CD14-positive monocyte (primary cell): ENCODE results near the gene HMHB1. TPM values are rescaled to one million over a fixed set of nuclear protein-coding genes. Genes with fewer than 3 reads are reported as not detected.

Experiments used
- DNase-seq, 3 donors: peaks; one replicate each; pipeline ENCODE4 v3.0.0-alpha.2; 2011 to 2022
- H2AFZ ChIP-seq: 2 replicates; pipeline ENCODE4 v1.6.0; 2012; ENCODE audit warnings: mild to moderate bottlenecking, low read depth, low read length, inconsistent platforms; ENCODE audit not compliant: insufficient read depth, poor library complexity, severe bottlenecking
- H3K27ac ChIP-seq, 2 donors: 1 replicate in 1 of 2; 2 replicates in 1 of 2; pipeline ENCODE4 v1.5.1; 2012 to 2013; ENCODE audit warnings: low read length in 2 of 2, control low read depth in 1 of 2, inconsistent platforms in 1 of 2, low read depth in 1 of 2, mild to moderate bottlenecking in 1 of 2
- H3K27me3 ChIP-seq, 2 donors: one replicate each; pipeline versions ENCODE4 v1.6.0 to v1.6.1; 2011 to 2013; ENCODE audit warnings: low read length in 2 of 2; ENCODE audit not compliant: control insufficient read depth in 2 of 2, insufficient read depth in 2 of 2
- H3K36me3 ChIP-seq, 2 donors: replicated peaks in 1 of 2; 1 replicate in 1 of 2; 2 replicates in 1 of 2; pipeline versions ENCODE4 v1.5.1 to v1.6.1; 2012 to 2013; ENCODE audit warnings: low read length in 2 of 2, control low read depth in 1 of 2, inconsistent platforms in 1 of 2, mild to moderate bottlenecking in 1 of 2; ENCODE audit not compliant: insufficient read depth in 2 of 2, control insufficient read depth in 1 of 2
- H3K4me1 ChIP-seq, 2 donors: 1 replicate in 1 of 2; 2 replicates in 1 of 2; pipeline versions ENCODE4 v1.5.1 to v1.6.1; 2012 to 2013; ENCODE audit warnings: low read length in 2 of 2, control low read depth in 1 of 2, inconsistent platforms in 1 of 2, mild to moderate bottlenecking in 1 of 2, moderate library complexity in 1 of 2; ENCODE audit not compliant: insufficient read depth in 2 of 2, control insufficient read depth in 1 of 2
- H3K4me2 ChIP-seq: replicated peaks from 2 replicates; pipeline ENCODE3; 2012; ENCODE audit warnings: low read length, moderate library complexity, mild to moderate bottlenecking; ENCODE audit not compliant: poor library complexity, severe bottlenecking; ENCODE audit errors: extremely low read depth
- H3K4me3 ChIP-seq, 3 experiments: fragments of 200-600 bp in 1 of 3; sonication (generic) in 1 of 3; replicated peaks in 1 of 3; 1 replicate in 2 of 3; 2 replicates in 1 of 3; pipeline ENCODE4 v1.5.1; 2011 to 2013; ENCODE audit warnings: low read length in 3 of 3, mild to moderate bottlenecking in 3 of 3, control low read depth in 2 of 3, low read depth in 2 of 3, inconsistent platforms in 1 of 3, moderate library complexity in 1 of 3
- H3K79me2 ChIP-seq: 2 replicates; pipeline ENCODE4 v1.6.0; 2012; ENCODE audit warnings: mild to moderate bottlenecking, control low read depth, inconsistent platforms, low read length, moderate library complexity; ENCODE audit not compliant: insufficient read depth
- H3K9ac ChIP-seq: 2 replicates; pipeline ENCODE4 v1.6.0; 2017; ENCODE audit warnings: low read length, mild to moderate bottlenecking; ENCODE audit not compliant: insufficient read depth, poor library complexity, severe bottlenecking
- H3K9me3 ChIP-seq, 2 donors: replicated peaks in 1 of 2; 1 replicate in 1 of 2; 2 replicates in 1 of 2; pipeline versions ENCODE4 v1.5.1 to v1.6.1; 2012 to 2013; ENCODE audit warnings: low read length in 2 of 2, control low read depth in 1 of 2; ENCODE audit not compliant: control insufficient read depth in 1 of 2, insufficient read depth in 1 of 2
- H4K20me1 ChIP-seq: 2 replicates; pipeline ENCODE4 v1.6.0; 2012; ENCODE audit warnings: mild to moderate bottlenecking, low read length, control low read depth, moderate library complexity; ENCODE audit not compliant: insufficient read depth
- H3K27ac Mint-ChIP-seq, 7 donors: one replicate each; pipeline ENCODE4 v1.8.0; 2020; ENCODE audit warnings: mild to moderate bottlenecking in 7 of 7, mixed read lengths in 7 of 7, moderate library complexity in 6 of 7, inconsistent platforms in 2 of 7
- H3K27me3 Mint-ChIP-seq, 3 donors: one replicate each; pipeline ENCODE4 v1.8.0; 2021 to 2022; ENCODE audit warnings: low read depth in 3 of 3, mild to moderate bottlenecking in 3 of 3, mixed read lengths in 3 of 3, moderate library complexity in 3 of 3, inconsistent platforms in 1 of 3
- H3K36me3 Mint-ChIP-seq, 2 donors: one replicate each; pipeline ENCODE4 v1.8.0; 2020; ENCODE audit warnings: mixed read lengths in 2 of 2, inconsistent platforms in 1 of 2, mild to moderate bottlenecking in 1 of 2
- H3K4me1 Mint-ChIP-seq: one replicate; pipeline ENCODE4 v1.8.0; 2020; ENCODE audit warnings: mild to moderate bottlenecking, mixed read lengths
- H3K4me3 Mint-ChIP-seq, 2 donors: one replicate each; pipeline ENCODE4 v1.8.0; 2020; ENCODE audit warnings: mild to moderate bottlenecking in 2 of 2, mixed read lengths in 2 of 2, moderate library complexity in 1 of 2
- H3K9me3 Mint-ChIP-seq, 7 donors: one replicate each; pipeline ENCODE4 v1.8.0; 2020 to 2022; ENCODE audit warnings: mixed read lengths in 7 of 7, mild to moderate bottlenecking in 6 of 7, moderate library complexity in 6 of 7, inconsistent platforms in 2 of 7
- WGBS: methylation state at CpG from one replicate; pipeline ENCODE4 v1.1.5; 2013; ENCODE audit warnings: missing lambda C conversion rate; ENCODE audit not compliant: insufficient coverage; 5-methylcytosine and 5-hydroxymethylcytosine counted together
- intact Hi-C, 2 donors: fragments of 100-400 bp; cut with micrococcal nuclease; formaldehyde crosslinking; loops; one replicate each; pipeline versions ENCODE4 v1.15.0 to v1.15.1; 2023
- polyA plus RNA-seq, 3 donors: library from polyadenylated mRNA; depleted of rRNA in 1 of 3; unstranded in 2 of 3; stranded (reverse) in 1 of 3; fragments of 300-500 nt in 2 of 3; fragments of >200 nt in 1 of 3; fragmentation: Illumina TruSeq in 2 of 3; gene quantifications; 1 replicate in 2 of 3; 2 replicates in 1 of 3; pipeline ENCODE4 v1.2.3, GENCODE V29; 2012 to 2021
- TF ChIP-seq, protein P1 (sequence below): fragments of 200-600 bp; IDR thresholded peaks from one replicate; pipeline ENCODE4 v1.8.0; 2022; ENCODE audit warnings: antibody characterized with exemption, mild to moderate bottlenecking

The HMHB1 gene
- polyA plus RNA-seq, 3 donors: not detected

DNA sequence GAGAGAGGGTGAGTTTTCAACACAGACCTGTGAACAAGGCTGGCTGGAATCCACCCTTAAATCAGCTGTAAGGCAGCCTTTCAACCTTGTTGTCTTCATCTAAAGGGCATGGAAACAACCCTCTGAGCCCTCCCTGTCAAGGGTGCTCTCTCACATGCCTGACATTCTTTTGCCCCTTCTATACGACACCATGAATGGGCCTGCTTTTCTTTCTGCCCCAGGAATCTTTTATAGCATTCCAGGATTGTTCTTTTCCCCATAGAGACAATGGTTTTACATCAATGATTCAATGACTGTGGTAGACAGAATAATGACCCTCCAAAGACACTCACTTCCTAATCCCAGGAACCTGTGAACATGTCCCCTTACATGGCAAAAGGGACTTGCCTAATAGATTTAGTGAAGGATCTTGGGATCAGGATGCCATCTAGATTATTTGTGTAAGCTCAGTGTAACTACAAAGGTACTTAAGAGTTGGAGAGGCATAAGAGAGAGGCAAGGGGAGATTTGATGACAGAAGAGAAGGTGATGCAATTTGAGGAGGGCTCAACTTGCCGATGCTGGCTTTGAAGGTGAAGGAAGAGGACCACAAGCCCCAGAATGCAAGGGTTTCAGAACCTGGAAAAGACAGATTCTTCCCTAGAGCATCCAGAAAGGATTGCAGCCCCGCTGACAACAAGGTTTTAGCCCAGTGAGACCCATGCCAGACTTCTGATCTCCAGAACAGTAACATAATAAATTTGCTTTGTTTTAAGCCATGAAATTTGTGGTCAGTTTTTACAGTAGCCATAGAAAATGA is 29.2 kb upstream of the HMHB1 start:
- TF ChIP-seq, protein P1, sequence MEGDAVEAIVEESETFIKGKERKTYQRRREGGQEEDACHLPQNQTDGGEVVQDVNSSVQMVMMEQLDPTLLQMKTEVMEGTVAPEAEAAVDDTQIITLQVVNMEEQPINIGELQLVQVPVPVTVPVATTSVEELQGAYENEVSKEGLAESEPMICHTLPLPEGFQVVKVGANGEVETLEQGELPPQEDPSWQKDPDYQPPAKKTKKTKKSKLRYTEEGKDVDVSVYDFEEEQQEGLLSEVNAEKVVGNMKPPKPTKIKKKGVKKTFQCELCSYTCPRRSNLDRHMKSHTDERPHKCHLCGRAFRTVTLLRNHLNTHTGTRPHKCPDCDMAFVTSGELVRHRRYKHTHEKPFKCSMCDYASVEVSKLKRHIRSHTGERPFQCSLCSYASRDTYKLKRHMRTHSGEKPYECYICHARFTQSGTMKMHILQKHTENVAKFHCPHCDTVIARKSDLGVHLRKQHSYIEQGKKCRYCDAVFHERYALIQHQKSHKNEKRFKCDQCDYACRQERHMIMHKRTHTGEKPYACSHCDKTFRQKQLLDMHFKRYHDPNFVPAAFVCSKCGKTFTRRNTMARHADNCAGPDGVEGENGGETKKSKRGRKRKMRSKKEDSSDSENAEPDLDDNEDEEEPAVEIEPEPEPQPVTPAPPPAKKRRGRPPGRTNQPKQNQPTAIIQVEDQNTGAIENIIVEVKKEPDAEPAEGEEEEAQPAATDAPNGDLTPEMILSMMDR: no peak
- Histone ChIP-seq H3K4me3 (no peak overlapping the region), H4K20me1 (no peaks in the 10 kb centered on the region), H3K9me3 (no peaks in the 10 kb centered on the region), H3K79me2 (no peaks in the 10 kb centered on the region), H3K4me1 (no peaks in the 10 kb centered on the region), H2AFZ (no peak overlapping the region), H3K27me3 (no peaks in the 10 kb centered on the region), H3K4me2 (no peak overlapping the region), H3K36me3 (no peaks in the 10 kb centered on the region), H3K27ac (no peak overlapping the region), H3K9ac (no peak overlapping the region)
- H3K4me1 Mint-ChIP-seq: no peaks in the 10 kb centered on the region
- H3K27ac Mint-ChIP-seq: no peak overlapping the region
- DNase-seq: no peak
- peaks cover 0 to 12% (median 2%) of the 10 kb centered on the region in 7 donors for H3K9me3 Mint-ChIP-seq
- H3K4me3 Mint-ChIP-seq: no peak overlapping the region
- H3K36me3 Mint-ChIP-seq: no peaks in the 10 kb centered on the region
- H3K27me3 Mint-ChIP-seq: peaks cover 0 to 2% (median 0%) of the 10 kb centered on the region in 3 donors
- intact Hi-C loops: no loop called here
- 67% methylated on average over 1 of the region's 3 CpGs for WGBS

DNA sequence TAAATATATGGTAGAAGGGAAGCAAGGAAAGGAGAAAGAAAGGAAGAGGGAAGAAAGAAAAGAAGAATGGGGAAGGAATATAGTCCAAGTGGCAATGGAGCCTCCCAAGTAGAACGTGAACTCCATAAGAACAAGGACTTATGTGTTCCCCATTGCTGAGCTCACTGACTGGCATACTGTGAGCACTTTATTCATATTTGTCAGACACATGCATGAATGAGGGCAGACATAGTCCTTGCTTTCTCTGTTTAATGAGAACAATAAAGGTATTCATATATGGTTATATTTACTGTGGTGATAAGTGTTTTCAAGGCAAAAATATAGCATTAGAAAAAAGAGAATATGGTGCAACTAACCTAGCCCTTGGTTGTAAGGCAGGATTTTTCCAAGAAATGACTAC is 23.6 kb upstream of the HMHB1 start:
- 100% methylated on average over 1 of the region's 1 CpG for WGBS
- Histone ChIP-seq H3K79me2 (no peaks in the 10 kb centered on the region), H3K4me2 (no peak overlapping the region), H4K20me1 (no peaks in the 10 kb centered on the region), H3K9ac (no peak overlapping the region), H3K4me3 (no peak overlapping the region), H3K36me3 (no peaks in the 10 kb centered on the region), H3K27me3 (no peaks in the 10 kb centered on the region), H3K4me1 (peaks cover 17 to 19% of the 10 kb centered on the region in 2 donors), H3K9me3 (no peaks in the 10 kb centered on the region), H3K27ac (no peak overlapping the region), H2AFZ (no peak overlapping the region)
- Mint-ChIP-seq H3K4me1 (peaks cover 18% of the 10 kb centered on the region), H3K9me3 (peaks cover 0 to 5% (median 2%) of the 10 kb centered on the region in 7 donors), H3K36me3 (no peaks in the 10 kb centered on the region), H3K27me3 (peaks cover 0 to 2% (median 0%) of the 10 kb centered on the region in 3 donors), H3K4me3 (no peak overlapping the region), H3K27ac (no peak overlapping the region)
- DNase-seq: no peak
- intact Hi-C loops: no loop called here
- TF ChIP-seq, protein P1: no peak
